Mesendoderm (in vitro differentiated cells): ENCODE results near the gene ESYT2.

Source experiments
- DNase-seq: peaks from one replicate; pipeline ENCODE4 v3.0.0; 2013
- H2AK5ac ChIP-seq: 2 replicates; pipeline ENCODE4 v1.6.1; 2013; ENCODE audit warnings: low read length, inconsistent platforms
- H2BK120ac ChIP-seq: 2 replicates; pipeline ENCODE4 v1.6.1; 2013; ENCODE audit warnings: low read depth, mild to moderate bottlenecking, low read length, moderate library complexity, mixed read lengths
- H2BK15ac ChIP-seq: replicated peaks from 2 replicates; pipeline ENCODE4 v1.6.1; 2013; ENCODE audit warnings: low read depth, mild to moderate bottlenecking, moderate library complexity
- H2BK5ac ChIP-seq: 2 replicates; pipeline ENCODE4 v1.6.1; 2013; ENCODE audit warnings: low read length, inconsistent platforms
- H3K18ac ChIP-seq: 2 replicates; pipeline ENCODE4 v1.6.1; 2013; ENCODE audit warnings: mild to moderate bottlenecking, low read length, mixed read lengths
- H3K23ac ChIP-seq: one replicate; pipeline ENCODE4 v1.6.1; 2013; ENCODE audit warnings: low read length
- H3K27ac ChIP-seq: 2 replicates; pipeline ENCODE4 v1.5.1; 2013; ENCODE audit warnings: low read depth, mild to moderate bottlenecking, inconsistent platforms, low read length, moderate library complexity
- H3K27me3 ChIP-seq: 2 replicates; pipeline ENCODE4 v1.6.1; 2013; ENCODE audit warnings: low read length, control low read depth, mild to moderate bottlenecking, inconsistent platforms; ENCODE audit not compliant: insufficient read depth, poor library complexity
- H3K36me3 ChIP-seq: 2 replicates; pipeline ENCODE4 v1.6.1; 2013; ENCODE audit warnings: low read length, inconsistent platforms; ENCODE audit not compliant: control insufficient read depth, insufficient read depth
- H3K4ac ChIP-seq: one replicate; pipeline ENCODE4 v1.6.1; 2013; ENCODE audit warnings: low read depth, mild to moderate bottlenecking, low read length, moderate library complexity
- H3K4me1 ChIP-seq: 2 replicates; pipeline ENCODE4 v1.6.1; 2013; ENCODE audit warnings: low read depth, low read length, inconsistent platforms; ENCODE audit not compliant: control insufficient read depth
- H3K4me2 ChIP-seq: 2 replicates; pipeline ENCODE4 v1.6.1; 2013; ENCODE audit warnings: low read length
- H3K4me3 ChIP-seq: 2 replicates; pipeline ENCODE4 v1.5.1; 2013; ENCODE audit warnings: mild to moderate bottlenecking, low read length
- H3K56ac ChIP-seq: one replicate; pipeline ENCODE4 v1.6.1; 2013; ENCODE audit warnings: low read length
- H3K79me1 ChIP-seq: 2 replicates; pipeline ENCODE4 v1.6.1; 2013; ENCODE audit warnings: low read length, inconsistent platforms
- H3K79me2 ChIP-seq: 2 replicates; pipeline ENCODE4 v1.6.1; 2013; ENCODE audit warnings: mild to moderate bottlenecking, low read length; ENCODE audit not compliant: control insufficient read depth, insufficient read depth
- H3K9ac ChIP-seq: 2 replicates; pipeline ENCODE4 v1.6.1; 2013; ENCODE audit warnings: low read length, inconsistent platforms
- H4K5ac ChIP-seq: one replicate; pipeline ENCODE4 v1.6.1; 2013; ENCODE audit warnings: low read length
- H4K8ac ChIP-seq: one replicate; pipeline ENCODE4 v1.6.1; 2013; ENCODE audit warnings: low read depth, mild to moderate bottlenecking, control low read depth, low read length, moderate library complexity
- WGBS: extraction: QIAGEN DNeasy Blood & Tissue Kit; methylation state at CpG from one replicate; pipeline ENCODE4 v1.1.7; 2013; ENCODE audit warnings: low lambda C conversion rate, missing lambda C conversion rate; ENCODE audit not compliant: insufficient coverage; ENCODE audit errors: extremely low coverage; 5-methylcytosine and 5-hydroxymethylcytosine counted together

Gene ESYT2

GRCh38 chr7:158802535-158803366, 26.6 kb downstream of the ESYT2 start:
- no peak overlapping the region for H3K4me3 ChIP-seq
- no peak overlapping the region for H3K18ac ChIP-seq
- no peak for DNase-seq
- H2BK15ac ChIP-seq = no peak overlapping the region
- peaks cover 3% of the 10 kb centered on the region for H3K79me2 ChIP-seq
- H3K4ac ChIP-seq = no peak overlapping the region
- no peaks in the 10 kb centered on the region for H3K36me3 ChIP-seq
- H3K9ac ChIP-seq = no peak overlapping the region
- no CpG with 5 or more reads among the region's 9 CpGs for WGBS
- no peak overlapping the region for H2AK5ac ChIP-seq
- H3K27ac ChIP-seq = no peak overlapping the region
- H3K56ac ChIP-seq = no peak overlapping the region
- peaks cover 4% of the 10 kb centered on the region for H3K79me1 ChIP-seq
- H2BK5ac ChIP-seq = no peak overlapping the region
- no peaks in the 10 kb centered on the region for H3K4me1 ChIP-seq
- no peak overlapping the region for H2BK120ac ChIP-seq
- H3K23ac ChIP-seq = no peak overlapping the region
- H3K4me2 ChIP-seq = no peak overlapping the region
- no peak overlapping the region for H4K8ac ChIP-seq
- H3K27me3 ChIP-seq = no peaks in the 10 kb centered on the region
- H4K5ac ChIP-seq = no peak overlapping the region

- Histone ChIP-seq H2BK120ac (no peak overlapping the region), H3K79me1 (peaks cover 3% of the 10 kb centered on the region), H3K9ac (no peak overlapping the region), H3K18ac (no peak overlapping the region), H3K56ac (no peak overlapping the region), H3K4me1 (no peaks in the 10 kb centered on the region), H2AK5ac (no peak overlapping the region), H3K4me3 (no peak overlapping the region), H3K79me2 (peaks cover 3% of the 10 kb centered on the region), H2BK15ac (no peak overlapping the region), H3K4me2 (no peak overlapping the region), H3K4ac (no peak overlapping the region), H3K27ac (no peak overlapping the region), H4K5ac (no peak overlapping the region), H2BK5ac (no peak overlapping the region), H3K27me3 (no peaks in the 10 kb centered on the region), H3K23ac (no peak overlapping the region), H4K8ac (no peak overlapping the region), H3K36me3 (no peaks in the 10 kb centered on the region)
- WGBS = no CpG with 5 or more reads among the region's 1 CpG
- DNase-seq = no peak
Measured at GRCh38 chr7:158798741-158799140, 30.6 kb downstream of the ESYT2 start.

GRCh38 chr7:158796667-158797066, 32.6 kb downstream of the ESYT2 start:
- Histone ChIP-seq H3K4me2 (no peak overlapping the region), H3K56ac (no peak overlapping the region), H3K23ac (no peak overlapping the region), H2BK5ac (no peak overlapping the region), H2AK5ac (no peak overlapping the region), H3K27me3 (no peaks in the 10 kb centered on the region), H3K4me1 (no peaks in the 10 kb centered on the region), H3K27ac (no peak overlapping the region), H2BK15ac (no peak overlapping the region), H4K8ac (no peak overlapping the region), H4K5ac (no peak overlapping the region), H3K9ac (no peak overlapping the region), H3K4me3 (no peak overlapping the region), H3K18ac (no peak overlapping the region), H3K79me1 (peaks cover 3% of the 10 kb centered on the region), H3K36me3 (no peaks in the 10 kb centered on the region), H3K4ac (no peak overlapping the region), H2BK120ac (no peak overlapping the region), H3K79me2 (peaks cover 3% of the 10 kb centered on the region)
- DNase-seq = no peak
- WGBS = no CpG with 5 or more reads among the region's 23 CpGs

GRCh38 chr7:158795272-158795671, 34.0 kb downstream of the ESYT2 start:
- Histone ChIP-seq H3K18ac (no peak overlapping the region), H3K9ac (no peak overlapping the region), H3K36me3 (no peaks in the 10 kb centered on the region), H3K23ac (no peak overlapping the region), H3K79me1 (no peaks in the 10 kb centered on the region), H3K4me3 (no peak overlapping the region), H3K27ac (no peak overlapping the region), H3K27me3 (no peaks in the 10 kb centered on the region), H3K4me2 (no peak overlapping the region), H2BK120ac (no peak overlapping the region), H4K5ac (no peak overlapping the region), H3K4me1 (no peaks in the 10 kb centered on the region), H4K8ac (no peak overlapping the region), H3K79me2 (no peaks in the 10 kb centered on the region), H2BK15ac (no peak overlapping the region), H2BK5ac (no peak overlapping the region), H3K56ac (no peak overlapping the region), H3K4ac (no peak overlapping the region), H2AK5ac (no peak overlapping the region)
- DNase-seq = no peak
- WGBS = no CpG with 5 or more reads among the region's 4 CpGs

- Histone ChIP-seq H3K4me1 (no peaks in the 10 kb centered on the region), H3K27ac (no peak overlapping the region), H4K8ac (no peak overlapping the region), H3K4me2 (no peak overlapping the region), H3K27me3 (no peaks in the 10 kb centered on the region), H2BK15ac (no peak overlapping the region), H3K9ac (no peak overlapping the region), H2BK5ac (no peak overlapping the region), H3K23ac (no peak overlapping the region), H3K18ac (no peak overlapping the region), H3K4me3 (no peak overlapping the region), H3K56ac (no peak overlapping the region), H3K36me3 (no peaks in the 10 kb centered on the region), H3K4ac (no peak overlapping the region), H4K5ac (no peak overlapping the region), H2AK5ac (no peak overlapping the region), H3K79me1 (no peaks in the 10 kb centered on the region), H3K79me2 (no peaks in the 10 kb centered on the region), H2BK120ac (no peak overlapping the region)
- no peak for DNase-seq
- WGBS = no CpG with 5 or more reads among the region's 10 CpGs
Measured at GRCh38 chr7:158791107-158791506, 38.2 kb downstream of the ESYT2 start.

GRCh38 chr7:158789842-158790241, 39.5 kb downstream of the ESYT2 start:
- Histone ChIP-seq H3K79me2 (no peaks in the 10 kb centered on the region), H4K5ac (no peak overlapping the region), H4K8ac (no peak overlapping the region), H3K23ac (no peak overlapping the region), H3K4ac (no peak overlapping the region), H3K4me1 (no peaks in the 10 kb centered on the region), H3K4me3 (no peak overlapping the region), H3K36me3 (no peaks in the 10 kb centered on the region), H2BK5ac (no peak overlapping the region), H3K79me1 (no peaks in the 10 kb centered on the region), H3K27ac (no peak overlapping the region), H3K9ac (no peak overlapping the region), H2BK15ac (no peak overlapping the region), H3K4me2 (no peak overlapping the region), H3K18ac (no peak overlapping the region), H2AK5ac (no peak overlapping the region), H3K27me3 (no peaks in the 10 kb centered on the region), H3K56ac (no peak overlapping the region), H2BK120ac (no peak overlapping the region)
- WGBS = no CpG with 5 or more reads among the region's 11 CpGs
- no peak for DNase-seq
